NCI-H2081 (cell line): ENCODE results near the gene ZFP92.
"Not testable (repeated sequence)": the region's sequence is repeated elsewhere in the genome, so short reads cannot be mapped to it uniquely, and the experiment has no call there.

Source experiments
- DNase-seq, 2 experiments: peaks; one replicate each; lab custom pipeline; 2025; lab: John Stamatoyannopoulos, UW

Gene ZFP92

GRCh38 chrX:153386097-153386496 lies 25.2 kb upstream of the ZFP92 start:
- DNase-seq, result no peak

GRCh38 chrX:153387345-153387744 lies 23.9 kb upstream of the ZFP92 start:
- no peak for DNase-seq

- DNase-seq, result no peak
These were observed 23.1 kb upstream of the ZFP92 start for GRCh38 chrX:153387987-153388721.

- DNase-seq, result no peak
These were observed 22.4 kb upstream of the ZFP92 start for GRCh38 chrX:153388722-153389459.

- not testable (repeated sequence) for DNase-seq
These were observed 21.9 kb upstream of the ZFP92 start for GRCh38 chrX:153389460-153389768.

- DNase-seq, result no peak
These were observed 18.5 kb upstream of the ZFP92 start for GRCh38 chrX:153392642-153393321.

- DNase-seq, result no peak
These were observed 16.7 kb upstream of the ZFP92 start for GRCh38 chrX:153394612-153395011.

GRCh38 chrX:153395613-153396319 lies 15.5 kb upstream of the ZFP92 start:
- no peak for DNase-seq

- no peak for DNase-seq
These were observed 14.7 kb upstream of the ZFP92 start for GRCh38 chrX:153396320-153397195.

GRCh38 chrX:153397256-153397960 lies 13.9 kb upstream of the ZFP92 start:
- no peak for DNase-seq

GRCh38 chrX:153398275-153398960 lies 12.9 kb upstream of the ZFP92 start:
- DNase-seq, result no peak

GRCh38 chrX:153400146-153401132 lies 10.8 kb upstream of the ZFP92 start:
- DNase-seq, result no peak

GRCh38 chrX:153401133-153401764 lies 10.0 kb upstream of the ZFP92 start, which contains the start of gene PNMA6E:
PNMA6E (minus strand) TSS chrX:153401350; CDS start chrX:153398849, 2,501 bp downstream.
- DNase-seq, result no peak

- DNase-seq, result not testable (repeated sequence)
These were observed 6.9 kb upstream of the ZFP92 start for GRCh38 chrX:153404333-153404732.

GRCh38 chrX:153405426-153405825 lies 5.8 kb upstream of the ZFP92 start:
- DNase-seq, result no peak

- DNase-seq, result no peak
These were observed 5.3 kb upstream of the ZFP92 start for GRCh38 chrX:153406011-153406410.

- DNase-seq, result no peak
These were observed 4.4 kb upstream of the ZFP92 start for GRCh38 chrX:153406903-153407302.

GRCh38 chrX:153407736-153408135 lies 3.5 kb upstream of the ZFP92 start:
- DNase-seq, result no peak
